ENCODE measurements around the gene NRXN2. TPM values are rescaled to one million over a fixed set of nuclear protein-coding genes. Genes with fewer than 3 reads are reported as not detected.
"Not testable (repeated sequence)": the region's sequence is repeated elsewhere in the genome, so short reads cannot be mapped to it uniquely, and the experiment has no call there.

NRXN2 gene
- total RNA-seq, 1 experiment from 2014 or later, result not detected

DNA sequence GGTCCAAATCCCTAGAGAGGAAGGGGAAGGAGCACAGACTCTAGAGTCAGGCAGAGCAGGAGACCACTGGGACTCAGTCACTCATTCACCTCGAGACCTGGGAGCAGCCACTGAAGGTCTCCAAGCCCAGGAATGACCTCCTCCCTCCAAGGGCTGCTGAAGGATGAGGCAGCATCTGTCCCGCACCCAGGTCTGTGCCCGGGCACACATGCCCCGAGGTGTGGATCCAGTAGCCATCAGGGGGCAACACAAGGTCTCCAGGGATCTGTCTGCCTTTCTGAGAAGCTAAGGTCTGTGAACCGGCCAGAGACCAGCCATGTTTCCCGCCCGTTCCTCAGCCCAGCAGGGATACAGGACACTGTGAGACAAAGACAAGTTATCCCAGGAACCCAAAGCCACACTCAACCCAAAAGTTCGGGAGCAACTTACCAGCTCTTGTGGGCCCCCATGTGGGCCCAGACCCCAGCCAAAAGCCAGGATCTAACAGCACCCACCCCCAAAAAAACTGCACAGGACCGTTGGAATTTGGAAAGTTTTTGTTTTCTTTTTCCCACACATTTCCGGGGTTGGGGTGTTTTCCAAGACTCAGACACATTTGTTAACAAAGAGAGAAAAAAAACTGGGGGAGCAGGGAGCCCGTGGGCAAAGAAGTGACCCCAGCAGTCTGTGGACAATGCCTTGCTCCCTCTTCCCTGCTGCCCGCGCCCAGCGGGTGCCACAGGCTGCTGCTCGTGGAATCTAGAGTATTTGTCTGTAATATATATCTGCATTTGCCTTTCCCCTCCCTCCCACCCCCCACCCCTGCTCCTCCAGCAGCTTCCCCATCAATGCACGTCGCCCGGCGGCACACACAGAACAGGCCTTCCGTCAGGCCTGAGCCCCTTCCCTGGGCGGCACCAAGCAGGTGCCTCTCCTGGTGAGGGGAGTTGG lies 117.1 kb downstream of the NRXN2 start:
- no peak for DNase-seq (ENCODE audit: low spot score)

- no peak for DNase-seq (ENCODE audit: low spot score)
These were observed 117.8 kb downstream of the NRXN2 start for GRCh38 chr11:64605244-64605560.

DNA sequence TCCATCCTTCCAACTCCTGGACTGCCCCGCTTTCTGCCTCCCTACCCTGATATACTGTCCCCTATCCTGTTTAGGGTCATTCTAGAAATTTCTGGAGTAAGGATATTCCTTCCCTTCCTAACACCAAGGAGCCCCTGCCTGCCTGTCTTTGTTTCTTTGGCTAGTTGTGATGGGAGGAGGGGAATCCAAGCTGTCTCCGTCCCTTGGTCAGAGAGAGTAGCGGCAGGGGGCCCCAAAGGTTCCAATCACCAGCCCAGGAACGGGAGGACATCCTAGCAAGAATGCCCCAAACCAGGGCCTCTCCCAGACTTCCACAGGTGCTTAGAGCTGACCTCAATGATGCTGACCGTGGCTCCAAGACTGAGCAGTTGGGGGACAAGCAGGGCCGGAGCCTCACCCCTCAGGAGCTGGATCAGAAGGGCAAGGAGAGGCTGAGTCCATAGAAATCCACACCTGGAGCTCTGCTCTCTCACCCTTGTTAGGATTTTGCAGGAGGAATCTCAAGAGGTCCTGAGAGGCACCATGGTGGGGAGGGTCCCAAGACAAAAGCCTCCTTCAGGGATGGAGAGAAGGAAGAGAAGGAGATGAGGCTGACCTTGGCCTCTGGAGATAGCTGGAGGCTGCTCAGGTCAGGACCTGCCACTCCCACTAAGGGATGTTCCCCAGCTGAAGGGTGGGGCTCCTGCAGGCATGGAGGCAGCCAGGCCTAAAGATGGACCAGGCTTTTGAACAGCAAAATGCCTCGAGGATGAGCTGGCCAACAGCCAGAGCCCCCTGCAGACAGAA lies 118.3 kb downstream of the NRXN2 start:
- DNase-seq (ENCODE audit: low spot score), result no peak

GRCh38 chr11:64603411-64604110 lies 119.4 kb downstream of the NRXN2 start:
- no peak for DNase-seq (ENCODE audit: low spot score)

DNA sequence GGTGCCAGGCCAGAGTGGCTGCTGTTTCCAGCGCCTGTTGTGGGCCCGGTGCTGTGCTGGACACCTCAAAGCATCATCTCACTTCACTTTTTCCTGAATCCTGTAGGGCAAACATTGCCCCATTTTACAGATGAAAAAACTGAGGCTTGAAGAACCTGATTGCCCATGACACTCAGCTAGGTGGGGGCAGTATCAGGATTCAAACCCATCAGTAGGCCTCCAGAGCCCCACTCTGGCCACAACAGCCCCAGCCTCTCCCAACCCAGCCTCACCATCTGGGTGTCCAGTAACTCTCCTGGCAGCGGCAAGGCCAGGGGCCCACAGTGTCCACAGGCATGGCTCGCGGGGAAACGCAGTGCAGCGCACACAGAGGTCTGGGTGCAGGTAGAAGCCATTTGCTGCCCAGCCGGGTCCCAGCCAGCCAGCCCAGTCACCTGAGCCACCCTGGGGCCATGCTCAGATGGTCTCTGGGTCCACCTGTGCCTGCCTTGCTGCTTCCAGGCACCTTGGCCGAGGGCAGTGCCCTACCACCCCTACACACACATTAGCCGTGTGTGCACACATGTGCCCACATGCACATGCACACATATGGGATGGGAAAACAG lies 120.4 kb downstream of the NRXN2 start:
- DNase-seq (ENCODE audit: low spot score), result no peak

GRCh38 chr11:64601605-64602465 lies 121.2 kb downstream of the NRXN2 start:
- DNase-seq (ENCODE audit: low spot score), result no peak

DNA sequence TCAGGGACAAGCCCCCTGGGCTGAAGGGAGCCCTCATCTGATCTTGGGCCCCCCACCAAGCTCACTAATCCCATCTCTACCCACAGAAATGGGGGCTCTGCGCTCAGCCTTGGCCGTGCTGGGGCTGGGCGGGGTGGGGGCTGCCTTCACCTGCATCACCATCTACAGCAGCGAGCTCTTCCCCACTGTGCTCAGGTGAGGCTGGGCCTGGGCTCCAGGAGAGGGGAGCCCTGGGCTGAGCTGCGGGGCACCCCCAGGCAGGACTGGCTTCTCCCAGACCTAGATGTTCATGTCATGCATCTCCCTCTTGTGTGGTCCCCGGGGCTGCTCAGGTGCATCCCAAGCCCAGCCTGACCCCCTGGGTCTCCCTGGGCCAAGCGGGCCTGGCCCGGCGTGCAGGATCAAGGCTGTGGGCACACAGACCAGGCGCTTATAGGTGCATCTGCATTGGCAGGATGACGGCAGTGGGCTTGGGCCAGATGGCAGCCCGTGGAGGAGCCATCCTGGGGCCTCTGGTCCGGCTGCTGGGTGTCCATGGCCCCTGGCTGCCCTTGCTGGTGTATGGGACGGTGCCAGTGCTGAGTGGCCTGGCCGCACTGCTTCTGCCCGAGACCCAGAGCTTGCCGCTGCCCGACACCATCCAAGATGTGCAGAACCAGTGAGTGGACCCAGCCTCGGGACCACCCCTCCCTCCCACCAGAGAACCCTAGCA lies 122.6 kb downstream of the NRXN2 start:
- no peak for DNase-seq (ENCODE audit: low spot score)

- no peak for DNase-seq (ENCODE audit: low spot score)
These were observed 123.2 kb downstream of the NRXN2 start for GRCh38 chr11:64599698-64600211.

DNA sequence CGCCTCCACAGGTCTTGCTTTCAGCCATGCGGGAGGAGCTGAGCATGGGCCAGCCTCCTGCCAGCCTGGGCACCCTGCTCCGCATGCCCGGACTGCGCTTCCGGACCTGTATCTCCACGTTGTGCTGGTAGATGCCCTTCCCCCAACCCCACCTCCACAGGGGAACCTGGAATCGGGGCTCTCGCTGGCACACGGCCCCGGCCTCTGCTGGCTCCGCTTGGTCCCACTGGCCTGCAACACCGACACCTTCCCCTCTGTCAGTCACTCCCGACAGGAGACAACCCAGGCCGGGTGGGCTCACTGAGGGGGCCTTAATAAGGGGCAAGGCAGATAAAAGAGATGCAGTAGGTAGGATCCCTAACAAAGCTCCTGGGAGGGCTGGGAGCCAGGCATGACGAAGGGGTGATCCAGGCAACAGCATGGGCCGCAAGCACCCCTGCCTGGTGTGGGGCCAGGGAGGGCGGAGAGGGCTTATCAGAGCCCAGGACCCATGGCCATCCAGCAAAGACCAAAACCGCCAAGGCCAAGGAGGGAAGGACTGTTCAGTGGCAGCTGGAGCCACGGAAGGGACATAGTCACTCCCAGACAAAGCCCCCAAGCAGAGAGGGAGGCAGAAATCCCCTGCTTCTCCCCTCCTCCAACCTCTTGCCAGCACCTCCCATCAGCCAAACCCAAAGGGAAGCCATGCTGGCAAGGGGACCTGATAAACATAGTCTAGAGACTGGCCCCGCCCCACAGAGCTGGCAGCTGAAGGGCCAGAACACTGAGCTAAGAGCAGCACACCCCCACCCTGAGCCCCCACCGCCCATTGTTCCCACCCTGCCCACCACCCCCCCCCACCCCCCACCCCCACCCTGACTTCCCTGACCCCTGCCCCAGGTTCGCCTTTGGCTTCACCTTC lies 124.0 kb downstream of the NRXN2 start:
- no peak for DNase-seq (ENCODE audit: low spot score)

- no peak for DNase-seq (ENCODE audit: low spot score)
These were observed 124.7 kb downstream of the NRXN2 start for GRCh38 chr11:64598106-64598796.

DNA sequence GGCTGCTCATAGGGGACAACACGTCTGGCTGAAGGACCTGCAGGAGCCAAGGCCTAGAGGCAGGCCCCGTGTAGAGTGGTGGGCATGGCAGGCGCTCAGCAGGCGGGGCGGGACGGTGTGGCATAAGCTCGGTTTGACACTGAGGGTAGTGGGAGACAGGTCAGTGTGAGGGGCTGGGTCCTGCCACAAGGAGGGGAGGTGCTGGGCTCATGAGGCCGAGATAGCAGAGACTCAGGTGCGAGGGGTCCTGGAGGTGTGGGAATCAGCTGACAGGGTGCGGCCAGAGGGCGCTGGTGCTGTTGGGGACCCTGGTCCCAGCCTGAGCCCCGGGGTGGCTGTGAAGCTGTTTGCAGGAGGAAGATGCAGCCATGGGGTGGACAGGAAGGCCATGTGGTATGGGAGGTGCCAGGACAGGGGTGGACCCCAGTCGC lies 125.3 kb downstream of the NRXN2 start:
- DNase-seq (ENCODE audit: low spot score), result no peak

DNA sequence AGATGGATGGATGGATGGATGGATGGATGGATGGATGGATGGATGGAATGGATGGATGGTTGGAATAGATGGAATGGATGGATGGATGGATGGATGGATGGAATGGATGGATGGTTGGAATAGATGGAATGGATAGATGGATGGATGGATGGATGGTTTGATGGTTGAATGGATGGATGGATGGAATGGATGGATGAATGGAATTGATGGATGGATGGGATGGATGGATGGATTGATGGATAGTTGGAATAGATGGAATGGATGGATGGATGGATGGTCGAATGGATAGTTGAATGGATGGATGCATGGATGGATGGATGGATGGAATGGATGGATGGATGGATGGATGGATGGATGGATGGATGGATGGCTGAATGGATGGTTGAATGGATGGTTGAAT lies 127.1 kb downstream of the NRXN2 start:
- DNase-seq (ENCODE audit: low spot score), result not testable (repeated sequence)

- no peak for DNase-seq (ENCODE audit: low spot score)
These were observed 128.6 kb downstream of the NRXN2 start for GRCh38 chr11:64594159-64594939.

- no peak for DNase-seq (ENCODE audit: low spot score)
These were observed 129.6 kb downstream of the NRXN2 start for GRCh38 chr11:64593156-64594105.

DNA sequence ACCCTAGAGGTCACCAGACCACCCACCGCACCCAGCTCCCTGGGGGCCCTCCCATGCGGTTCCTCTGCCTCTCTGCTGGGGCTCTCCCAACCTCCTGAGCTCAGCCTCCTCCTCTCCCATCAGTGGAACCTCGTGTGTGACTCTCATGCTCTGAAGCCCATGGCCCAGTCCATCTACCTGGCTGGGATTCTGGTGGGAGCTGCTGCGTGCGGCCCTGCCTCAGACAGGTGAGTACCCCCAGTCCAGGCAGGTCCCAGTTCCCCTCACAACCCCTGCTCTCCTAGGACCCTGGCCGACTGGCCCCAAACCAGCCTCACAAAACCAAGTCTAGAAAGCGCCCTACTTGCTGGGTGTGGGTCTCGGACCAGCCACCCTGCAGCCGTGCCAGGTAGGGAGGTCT lies 130.3 kb downstream of the NRXN2 start:
- no peak for DNase-seq (ENCODE audit: low spot score)

DNA sequence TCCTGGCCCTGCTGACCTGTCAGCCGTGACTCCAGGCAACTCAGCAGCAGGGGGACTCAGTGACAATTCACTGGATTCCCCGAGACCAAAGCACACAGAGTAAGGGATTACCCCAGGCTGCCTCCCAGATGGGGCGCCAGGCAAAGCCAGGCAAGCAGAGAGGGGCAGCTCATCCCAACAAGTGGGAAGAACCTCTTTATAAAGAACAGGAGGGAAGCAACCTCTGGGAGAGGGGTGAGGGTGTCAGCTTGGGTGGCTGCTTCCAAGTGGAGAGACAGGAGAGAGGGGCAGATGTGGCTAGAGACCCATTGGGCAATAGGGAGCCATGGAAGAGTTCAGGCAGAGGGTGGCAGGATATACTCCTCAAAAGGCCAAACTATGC lies 130.8 kb downstream of the NRXN2 start:
- no peak for DNase-seq (ENCODE audit: low spot score)

Data from HT-29 (cell line).